Esophagus muscularis mucosa (tissue), 4 donors: Measurements from ENCODE around the gene PTPRU.

Experiments used
- CTCF ChIP-seq, 3 experiments: fragments of 200-600 bp in 2 of 3; fragments of 450-650 bp in 1 of 3; sonication (generic) in 2 of 3; IDR thresholded peaks; one replicate each; pipeline ENCODE4 v1.5.1; 2017 to 2019; ENCODE audit warnings: antibody characterized with exemption in 3 of 3, mild to moderate bottlenecking in 2 of 3, moderate library complexity in 1 of 3
- EP300 ChIP-seq: sonication (generic); formaldehyde crosslinking; IDR thresholded peaks from one replicate; pipeline ENCODE4 v1.6.1; 2017; ENCODE audit warnings: antibody characterized with exemption
- POLR2AphosphoS5 ChIP-seq, 2 donors: sonication (generic); formaldehyde crosslinking; IDR thresholded peaks; one replicate each; pipeline ENCODE4 v1.6.1; 2017; ENCODE audit warnings: antibody characterized with exemption in 2 of 2

GRCh38 chr1:29235955-29236711, at the start of gene PTPRU:
- TF ChIP-seq CTCF (IDR thresholded peaks at IDR 0.05) (peak; percentile 88 to 97 (median 94)), POLR2AphosphoS5 (IDR thresholded peaks at IDR 0.05) (no peak), EP300 (no peak)
